Dedifferentiated amniotic fluid mesenchymal stem cell (primary cell): ENCODE data around the gene TMEM108.

Experiments
- DNase-seq: peaks from one replicate; pipeline ENCODE4 v3.0.0-alpha.2; 2016; ENCODE audit errors: extremely low spot score

TMEM108 gene

GRCh38 chr3:133117342-133117741, 79.2 kb downstream of the TMEM108 start:
- no peak for DNase-seq

- no peak for DNase-seq
Observed at GRCh38 chr3:133119176-133119575, 81.0 kb downstream of the TMEM108 start.

DNA sequence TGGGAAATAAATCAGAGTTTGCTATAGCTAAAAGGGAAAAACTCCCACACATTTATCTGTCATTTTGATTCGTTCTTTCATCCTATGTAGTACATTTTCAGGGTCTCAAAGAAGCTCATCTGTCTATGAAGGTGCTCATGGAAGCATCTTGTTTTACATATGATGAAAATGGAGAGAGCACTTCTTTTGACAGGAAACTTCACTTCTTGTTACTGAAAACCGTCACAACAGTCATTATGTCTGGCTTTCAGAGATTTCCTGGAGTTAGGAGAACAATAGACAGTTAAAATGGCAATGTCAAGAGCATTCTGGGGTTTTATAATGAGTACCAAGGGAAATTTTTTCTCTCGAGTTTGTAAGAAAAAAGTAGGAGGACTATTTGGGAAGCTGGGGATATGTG, 83.3 kb downstream of the TMEM108 start:
- DNase-seq, result no peak

GRCh38 chr3:133123636-133124035, 85.4 kb downstream of the TMEM108 start:
- no peak for DNase-seq

GRCh38 chr3:133124511-133124910, 86.3 kb downstream of the TMEM108 start:
- DNase-seq, result no peak

GRCh38 chr3:133125171-133125570, 87.0 kb downstream of the TMEM108 start:
- DNase-seq, result no peak

DNA sequence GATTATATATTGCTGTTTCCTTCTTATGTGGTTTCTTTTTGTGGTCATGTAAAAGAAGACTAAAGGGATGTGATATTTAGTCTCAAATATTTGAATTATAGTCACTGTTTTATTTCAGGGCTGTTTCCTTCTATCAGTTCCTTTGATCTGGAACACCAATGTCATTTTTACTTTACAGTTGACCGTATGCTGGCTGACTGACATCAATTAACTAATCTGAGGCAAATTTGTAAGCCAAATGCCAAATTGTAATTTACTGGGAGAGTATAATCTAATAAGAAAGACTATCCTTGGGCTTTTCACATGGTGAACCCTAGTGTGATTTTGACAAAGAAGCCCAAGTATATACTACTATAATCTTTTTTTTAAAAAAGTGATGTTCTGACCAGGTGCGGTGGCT, 87.6 kb downstream of the TMEM108 start:
- no peak for DNase-seq

DNA sequence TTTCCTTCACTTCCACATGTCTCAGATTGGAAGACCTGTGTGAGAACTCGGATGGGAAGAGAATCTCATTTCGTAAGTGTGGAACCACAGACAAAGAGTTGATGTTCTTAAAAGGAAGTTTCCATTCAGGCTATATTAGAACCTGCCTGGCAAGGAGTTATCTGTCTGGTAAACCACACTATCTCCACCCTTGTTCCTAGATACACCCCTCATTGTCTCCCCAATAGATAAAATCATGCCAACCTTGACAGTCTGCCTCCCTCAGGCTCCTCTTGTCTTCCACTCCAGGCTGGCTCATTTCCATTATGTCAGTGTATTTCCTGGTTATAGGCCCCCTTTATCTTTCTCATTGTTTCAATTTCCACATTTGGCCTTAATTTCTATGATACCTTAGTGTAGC, 89.2 kb downstream of the TMEM108 start:
- no peak for DNase-seq

DNA sequence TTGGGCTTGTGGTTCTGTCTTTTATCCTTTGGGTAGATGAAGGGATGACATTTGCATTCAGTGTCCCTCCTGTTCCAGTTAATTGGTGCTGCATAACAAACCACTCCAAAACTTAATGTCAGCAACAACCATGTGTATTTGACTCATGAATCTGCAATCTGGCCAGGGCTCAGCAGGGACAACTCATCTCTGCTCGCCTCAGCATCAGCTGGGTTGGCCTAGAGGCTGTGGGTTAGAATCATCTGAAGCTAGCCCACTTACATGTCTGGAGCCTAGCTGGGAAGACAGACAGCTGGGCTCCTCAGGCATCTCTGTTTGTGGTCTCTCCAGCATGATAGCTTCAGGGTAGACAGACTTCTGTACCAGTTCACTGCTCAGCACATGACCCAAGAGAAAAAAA, 92.0 kb downstream of the TMEM108 start:
- no peak for DNase-seq

DNA sequence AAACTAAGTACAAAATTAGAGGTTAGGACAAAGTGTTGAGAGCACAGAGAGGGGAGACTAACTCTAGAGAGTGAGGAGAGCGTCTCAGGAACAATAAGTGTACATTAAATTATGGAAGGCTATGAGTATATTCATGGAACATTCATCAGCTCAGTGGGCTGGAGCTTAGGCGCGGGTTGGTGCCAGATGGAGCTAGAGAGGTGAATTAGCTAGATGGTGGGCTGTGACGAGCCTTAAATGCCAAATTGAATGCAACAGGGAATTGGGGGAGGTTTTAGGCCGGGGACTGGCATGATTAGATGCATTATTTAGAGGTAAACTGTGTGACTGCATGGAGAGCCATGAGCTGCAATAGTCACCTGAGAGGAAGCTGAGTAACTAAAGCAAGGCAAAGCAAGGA, 97.1 kb downstream of the TMEM108 start:
- DNase-seq, result no peak

DNA sequence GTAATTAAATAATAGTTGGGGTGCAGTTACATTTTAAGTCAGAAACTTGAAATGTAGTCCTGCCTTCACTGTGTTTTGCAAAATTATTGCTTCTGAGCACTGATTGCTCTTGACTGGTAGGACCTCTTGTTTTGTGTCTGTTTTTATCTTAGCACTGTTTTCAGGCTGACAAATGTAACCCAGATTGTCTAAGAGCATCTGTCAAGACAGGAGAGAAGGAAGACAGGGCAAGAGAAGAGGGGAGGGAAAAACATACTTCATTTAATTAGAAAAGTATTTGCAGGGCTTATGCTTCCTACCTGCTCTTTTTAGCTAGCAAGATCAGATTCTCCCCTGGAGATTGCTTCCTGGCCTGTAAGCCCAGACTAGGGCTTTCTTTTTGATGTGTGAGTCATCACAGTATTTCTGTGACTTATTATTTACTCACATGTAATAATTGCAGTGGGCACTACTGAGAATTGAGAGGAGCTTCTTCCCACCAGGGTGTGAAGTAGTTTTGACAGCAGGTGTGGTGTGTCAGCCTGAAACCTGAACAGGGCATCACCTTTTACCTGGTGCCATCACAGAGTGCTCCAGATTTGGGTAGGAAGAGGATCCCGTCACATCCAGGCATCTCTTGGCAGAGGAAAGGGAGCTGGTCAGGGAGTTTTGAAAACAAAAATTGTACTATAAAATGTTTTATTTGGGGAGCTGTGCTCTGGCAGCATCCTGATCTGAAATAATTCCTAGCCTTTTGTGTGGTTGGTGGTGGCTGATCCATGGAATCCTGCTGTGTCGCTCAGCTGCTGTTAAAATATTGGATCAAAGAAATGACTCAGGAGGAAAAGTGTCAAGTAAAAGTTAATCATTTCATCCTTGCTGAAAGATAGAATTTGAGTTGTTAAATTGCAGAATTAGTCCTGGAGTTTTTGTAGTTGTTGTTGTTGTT, 98.2 kb downstream of the TMEM108 start:
- DNase-seq, result no peak

DNA sequence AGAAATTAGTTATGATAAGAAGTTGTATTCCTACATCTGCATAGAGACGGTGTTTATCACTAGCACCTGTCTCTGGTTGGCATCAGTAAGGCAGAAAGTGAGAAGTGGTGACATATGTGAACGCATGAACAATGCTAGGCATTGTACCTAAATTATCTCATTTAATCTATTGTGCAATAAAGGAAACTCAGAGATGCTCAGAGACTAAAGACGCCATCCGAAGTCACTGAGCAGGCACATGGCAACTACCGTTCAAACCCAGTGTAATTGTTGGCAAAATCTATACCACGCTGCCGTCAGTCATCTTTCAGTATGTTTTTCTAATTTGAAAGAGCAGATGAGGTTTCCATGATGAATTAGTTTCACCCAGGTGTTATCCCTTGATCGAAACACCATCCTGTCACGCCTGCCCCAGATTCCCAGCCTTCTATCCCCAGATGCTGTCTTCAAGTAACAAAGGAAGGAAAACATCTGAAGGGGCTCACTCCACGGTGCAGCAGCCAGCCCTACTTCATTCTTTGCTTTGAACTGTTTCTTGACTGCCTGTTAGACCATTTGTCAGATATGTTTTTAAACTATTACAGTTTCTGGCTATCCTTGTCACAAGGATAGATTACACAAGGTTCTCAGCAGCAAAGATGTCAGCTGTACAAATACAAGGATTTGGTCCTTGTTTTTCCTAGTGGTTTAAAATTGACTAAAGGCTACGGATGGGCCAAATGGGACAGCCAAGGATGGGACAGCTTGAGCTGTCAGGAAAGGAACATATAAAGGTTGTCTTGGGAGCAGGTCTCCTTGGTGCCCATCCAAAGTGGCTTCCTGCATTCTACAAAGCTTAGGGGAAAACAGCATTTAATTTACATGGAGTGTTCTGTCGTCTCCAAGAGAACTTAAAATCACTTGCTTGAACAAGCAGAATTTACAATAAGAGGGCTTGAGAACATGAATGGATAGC, 99.1 kb downstream of the TMEM108 start:
- no peak for DNase-seq

DNA sequence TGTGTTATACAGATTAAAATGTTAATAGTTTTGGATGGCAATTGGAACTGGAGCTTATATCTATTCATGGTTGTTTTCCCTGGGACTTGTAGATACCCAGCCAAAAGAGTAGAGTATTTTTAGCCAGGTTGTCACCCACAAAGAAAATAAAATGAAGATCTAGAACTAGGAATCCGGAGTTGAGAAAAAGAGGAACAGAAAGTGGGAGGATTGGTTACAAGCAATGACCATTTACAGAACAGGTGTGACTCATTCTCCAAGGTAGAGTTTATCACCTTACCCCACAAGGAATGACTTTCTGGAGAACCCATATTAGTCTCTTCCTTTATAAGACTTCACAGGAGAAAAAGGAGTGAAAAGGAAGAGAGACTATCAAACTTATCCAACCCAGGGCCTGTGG, 99.8 kb downstream of the TMEM108 start:
- DNase-seq, result no peak

DNA sequence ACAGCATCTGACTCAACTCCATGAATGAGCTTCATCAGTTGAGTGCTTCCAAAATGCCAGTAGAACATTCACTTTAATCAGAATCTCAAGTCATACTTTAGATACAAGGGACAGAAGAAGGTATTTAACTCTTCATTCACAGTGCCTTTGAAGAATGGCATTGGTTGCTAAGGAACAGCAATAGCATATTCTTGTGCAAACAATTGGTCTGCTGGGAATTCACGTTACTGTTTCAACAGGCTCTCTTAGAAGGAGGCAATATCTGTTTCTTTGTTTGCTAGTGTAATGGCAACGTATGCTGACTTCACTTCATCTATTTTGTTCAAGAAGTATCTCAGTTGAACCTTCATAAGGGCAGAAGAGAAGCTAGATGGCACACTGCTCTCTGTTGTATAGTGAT, 113.9 kb downstream of the TMEM108 start:
- no peak for DNase-seq

DNA sequence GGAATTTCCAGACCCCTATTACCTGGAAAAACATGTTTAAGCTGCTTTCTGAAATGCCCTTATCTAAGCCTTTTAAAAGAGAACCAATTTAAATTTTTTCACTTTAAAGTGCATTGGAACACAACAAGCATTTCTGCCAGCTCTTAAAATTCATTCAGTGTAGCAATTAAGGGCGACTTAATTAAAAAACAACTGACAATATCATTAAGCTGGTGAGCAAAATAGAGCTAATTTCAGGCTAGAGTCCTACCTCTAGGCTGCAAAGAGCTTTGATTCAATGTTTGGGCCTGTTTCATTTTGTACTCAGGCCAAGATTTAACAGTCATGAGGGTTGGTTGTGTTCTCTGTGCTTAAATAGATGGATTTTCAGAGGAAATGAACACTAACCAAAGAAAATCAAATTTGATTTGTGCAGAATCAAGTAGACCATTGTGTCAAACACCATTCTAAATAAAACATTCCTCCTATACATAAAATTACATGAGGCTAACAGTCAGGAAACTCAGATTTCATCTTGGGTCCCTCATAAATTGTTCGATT, 114.6 kb downstream of the TMEM108 start:
- DNase-seq, result no peak

DNA sequence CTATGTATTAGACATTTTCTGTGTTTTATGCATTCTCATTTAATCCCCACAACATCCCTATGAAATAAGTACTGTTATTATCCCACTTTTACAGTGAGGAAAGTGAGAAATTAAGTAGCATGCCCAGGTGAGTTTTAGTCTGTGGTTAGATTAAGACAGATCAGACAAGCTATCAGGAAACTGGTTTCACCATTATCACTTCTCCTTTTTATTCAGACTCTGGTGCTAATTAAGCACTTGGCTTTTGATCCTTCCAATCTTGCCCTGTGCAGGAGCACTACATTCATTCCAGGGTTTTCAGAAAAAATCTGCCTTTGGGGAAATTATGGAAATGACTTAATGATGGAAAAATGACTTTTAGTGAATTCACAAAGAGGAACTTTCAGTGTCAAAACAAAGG, 115.2 kb downstream of the TMEM108 start:
- no peak for DNase-seq

- DNase-seq, result no peak
Observed at GRCh38 chr3:133157716-133158115, 119.5 kb downstream of the TMEM108 start.

DNA sequence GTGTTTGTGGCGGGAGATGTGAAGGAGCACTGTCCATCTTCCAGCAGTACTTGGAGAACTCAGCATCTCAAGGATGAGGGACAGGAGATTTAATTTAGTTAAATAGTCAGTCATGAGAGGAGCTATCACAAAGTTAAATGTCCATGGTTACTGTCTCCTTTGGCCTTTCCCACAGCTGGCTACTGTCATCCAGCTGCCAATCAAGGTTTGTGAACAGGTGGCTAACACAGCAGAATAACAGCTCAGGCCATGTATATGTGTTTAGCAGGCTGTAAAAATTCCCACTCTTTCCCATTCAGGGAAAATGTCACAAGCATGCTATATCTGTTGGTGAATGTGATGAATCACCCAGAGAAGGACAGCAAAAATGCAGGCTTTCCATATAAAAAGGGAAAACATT, 120.5 kb downstream of the TMEM108 start:
- no peak for DNase-seq

DNA sequence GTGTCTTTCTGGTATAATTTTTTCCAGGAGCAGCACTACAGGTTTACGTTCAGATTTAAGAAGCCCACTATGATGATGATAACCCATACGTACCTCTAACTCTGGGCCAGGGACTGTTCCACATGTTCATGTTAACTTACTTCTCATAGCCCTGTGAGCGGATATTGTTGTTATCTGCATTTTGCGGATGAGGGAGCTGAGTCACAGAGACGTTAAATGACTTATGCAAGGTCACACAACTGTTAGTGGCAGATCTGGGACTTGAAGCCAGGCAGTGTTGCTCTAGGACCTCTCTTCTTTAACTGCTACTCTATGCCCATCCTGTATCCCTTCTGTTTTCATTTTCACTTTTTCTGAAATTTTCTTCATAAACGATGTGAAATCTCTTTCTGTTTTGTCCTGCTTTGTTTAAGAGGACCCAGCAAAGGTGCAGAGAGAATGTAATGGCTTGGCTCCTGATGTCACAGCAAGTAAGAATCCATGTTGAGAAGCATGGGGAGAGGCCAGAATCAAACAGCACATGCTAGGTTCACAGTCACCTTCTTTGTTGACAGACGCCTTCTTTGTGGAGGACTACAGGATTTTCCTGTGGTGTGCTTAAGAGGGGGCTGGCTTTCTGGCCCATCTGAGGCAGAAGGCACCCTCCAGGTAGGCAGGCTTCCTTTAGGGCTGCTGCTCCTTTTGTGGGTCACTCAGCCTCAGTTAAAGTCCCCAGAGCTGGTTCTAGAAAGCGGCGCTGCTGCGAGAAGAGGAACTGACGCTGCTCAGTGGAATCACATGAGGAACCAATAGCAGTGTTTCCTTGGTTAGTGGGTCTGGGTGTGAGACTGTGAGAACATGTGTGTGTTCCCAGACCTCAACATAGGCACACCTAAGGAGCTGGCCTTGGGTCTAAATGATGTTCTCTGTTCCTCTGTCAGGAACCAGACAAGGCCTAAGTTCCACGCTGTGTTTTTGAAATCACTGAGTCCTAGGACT, 121.6 kb downstream of the TMEM108 start:
- DNase-seq, result no peak

DNA sequence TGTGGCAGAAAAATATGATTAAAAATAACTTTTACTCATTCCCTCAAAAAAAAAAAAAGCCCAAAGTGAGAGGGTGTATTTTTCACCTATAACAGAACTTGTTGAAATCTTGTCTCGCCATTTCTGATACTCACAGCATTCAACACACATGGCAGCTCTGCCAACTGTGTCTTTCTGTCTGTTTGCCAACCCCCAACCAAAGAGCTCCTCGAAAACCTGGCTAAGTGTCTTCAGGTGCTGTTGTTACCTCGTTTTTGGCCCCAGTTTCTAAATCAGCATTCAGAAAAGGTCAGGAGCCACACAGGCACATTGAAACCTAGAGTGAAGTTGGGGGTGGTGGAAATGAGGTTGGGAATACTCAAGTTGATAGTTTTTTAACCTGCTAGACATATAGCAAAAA, 123.5 kb downstream of the TMEM108 start:
- no peak for DNase-seq

DNA sequence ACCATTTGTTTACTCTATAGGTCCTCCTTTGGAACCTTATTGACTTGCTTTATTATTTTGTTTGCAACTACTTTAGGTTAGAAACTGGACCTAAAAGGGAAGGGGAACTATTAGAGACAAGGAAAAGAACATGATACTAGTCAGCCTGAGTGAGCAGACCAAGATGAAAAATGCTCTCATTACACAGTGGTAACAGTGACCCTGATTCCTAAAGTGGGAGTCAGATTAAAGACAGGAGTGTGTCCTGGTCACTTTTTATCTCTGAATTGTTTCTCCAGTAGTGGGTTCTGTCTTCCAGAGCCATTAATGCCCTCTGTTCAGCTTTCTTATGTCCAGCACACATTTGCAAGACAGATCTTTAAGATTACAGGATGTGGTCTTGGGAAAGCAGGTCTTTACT, 124.1 kb downstream of the TMEM108 start:
- DNase-seq, result no peak
